HepG2 (cell line): ENCODE data around the gene GPX5. TPM values are rescaled to one million over a fixed set of nuclear protein-coding genes. Genes with fewer than 3 reads are reported as not detected.

Source experiments
- ATAC-seq: fragments of 200-7000 bp; cut with Tn5 transposase; 3 replicates; pipeline ENCODE4 v1.9.1; 2020; ENCODE audit warnings: mild to moderate bottlenecking, moderate library complexity
- BruUV-seq: library from RNA; stranded (reverse); fragments of 400-500 nt; replicated peaks from 2 replicates; lab custom pipeline; 2021; lab: Mats Ljungman, UMichigan
- CTCF ChIA-PET: fragments of 300-600 bp; formaldehyde crosslinking; extraction: SDS; loops from one replicate; lab custom pipeline; 2021; ENCODE audit warnings: low total read pairs, inconsistent platforms, low intra/inter-chr PET ratio; lab: Yijun Ruan, JAX
- POLR2A ChIA-PET: fragments of 350-600 bp; sonication (Branson Sonifier 250); formaldehyde crosslinking; loops from one replicate; lab custom pipeline; 2020; ENCODE audit warnings: antibody characterized with exemption, inconsistent platforms; lab: Yijun Ruan, JAX
- DNase-seq: peaks from one replicate; pipeline ENCODE4 v3.0.0-alpha.2; 2015; ENCODE audit warnings: low spot score
- FAIRE-seq: peaks from 3 replicates; lab custom pipeline; 2011; peaks lifted over from hg19 to GRCh38; lab: Jason Lieb, UNC
- H2AFZ ChIP-seq: one replicate; pipeline ENCODE4 v1.6.1; 2011; ENCODE audit warnings: low read length, inconsistent platforms
- H3K27ac ChIP-seq: fragments of 300-600 bp; 3 replicates; pipeline ENCODE4 v1.8.0; 2011; ENCODE audit warnings: mixed run types, mild to moderate bottlenecking, mixed read lengths, low read length, inconsistent platforms; ENCODE audit not compliant: insufficient read depth; ENCODE audit errors: extremely low read length
- H3K27me3 ChIP-seq, 2 experiments: fragments of 200-600 bp in 1 of 2; 2 replicates in 1 of 2; 3 replicates in 1 of 2; pipeline versions ENCODE4 v1.6.0 to v1.8.0; 2011; ENCODE audit warnings: low read length in 2 of 2, mild to moderate bottlenecking in 2 of 2, moderate library complexity in 2 of 2, inconsistent platforms in 1 of 2; ENCODE audit not compliant: insufficient read depth in 2 of 2, control insufficient read depth in 1 of 2
- H3K36me3 ChIP-seq, 2 experiments: fragments of 200-600 bp in 1 of 2; replicated peaks in 1 of 2; 2 replicates in 1 of 2; 3 replicates in 1 of 2; pipeline versions ENCODE4 v1.5.1 to v1.8.0; 2011; ENCODE audit warnings: low read length in 2 of 2, inconsistent platforms in 1 of 2; ENCODE audit not compliant: insufficient read depth in 2 of 2, control insufficient read depth in 1 of 2
- H3K4me1 ChIP-seq: 2 replicates; pipeline ENCODE4 v1.5.1; 2012; ENCODE audit warnings: low read length, inconsistent platforms; ENCODE audit not compliant: insufficient read depth
- H3K4me2 ChIP-seq: 2 replicates; pipeline ENCODE4 v1.6.0; 2011; ENCODE audit warnings: low read depth, low read length, inconsistent platforms
- H3K4me3 ChIP-seq, 3 experiments: fragments of 200-600 bp in 1 of 3; sonication (generic), shearing (Covaris generic) in 1 of 3; replicated peaks in 1 of 3; 2 replicates each; pipeline ENCODE4 v1.5.1; 2011 to 2016; ENCODE audit warnings: low read length in 3 of 3, inconsistent platforms in 2 of 3, low read depth in 2 of 3, mild to moderate bottlenecking in 2 of 3, control low read depth in 1 of 3, mixed read lengths in 1 of 3; ENCODE audit not compliant: insufficient read depth in 1 of 3
- H3K79me2 ChIP-seq: one replicate; pipeline ENCODE4 v1.6.1; 2011; ENCODE audit warnings: low read length, inconsistent platforms; ENCODE audit not compliant: insufficient read depth
- H3K9ac ChIP-seq: 2 replicates; pipeline ENCODE4 v1.6.0; 2011; ENCODE audit warnings: mild to moderate bottlenecking, low read depth, low read length, inconsistent platforms; ENCODE audit not compliant: insufficient read depth
- H3K9me3 ChIP-seq: 2 replicates; pipeline ENCODE4 v1.5.1; 2012; ENCODE audit warnings: mild to moderate bottlenecking, low read length
- H4K20me1 ChIP-seq: 2 replicates; pipeline ENCODE4 v1.6.0; 2011; ENCODE audit warnings: inconsistent platforms, mild to moderate bottlenecking, low read length, moderate library complexity; ENCODE audit not compliant: insufficient read depth
- CBX5 ChIP-seq: sonication (generic); formaldehyde crosslinking; IDR thresholded peaks from 2 replicates; pipeline ENCODE4 v1.4.0; 2020; ENCODE audit warnings: missing genetic modification reagents, borderline replicate concordance
- CEBPB ChIP-seq: IDR thresholded peaks from 2 replicates; pipeline ENCODE4 v1.6.1; 2011; ENCODE audit warnings: low read depth, low read length, improper control_type of control experiment, borderline replicate concordance
- KDM5B ChIP-seq: sonication (generic); formaldehyde crosslinking; IDR thresholded peaks from 2 replicates; pipeline ENCODE4 v1.4.0; 2020; ENCODE audit warnings: missing genetic modification reagents, mild to moderate bottlenecking, borderline replicate concordance
- NFE2L2 ChIP-seq: fragments of 150-350 bp; IDR thresholded peaks from 2 replicates; pipeline ENCODE4 v1.6.1; 2014; ENCODE audit warnings: low read length
- NR2F1 ChIP-seq, 2 experiments: fragments of 450-650 bp in 1 of 2; formaldehyde crosslinking in 1 of 2; IDR thresholded peaks; 2 replicates each; pipeline versions ENCODE4 v1.5.0 to v1.6.1; 2016 to 2020; ENCODE audit warnings: mild to moderate bottlenecking in 1 of 2, missing compliant biosample characterization in 1 of 2, missing genetic modification reagents in 1 of 2, moderate library complexity in 1 of 2
- ZBTB14 ChIP-seq: sonication (generic); formaldehyde crosslinking; IDR thresholded peaks from 2 replicates; pipeline ENCODE4 v1.4.0; 2020; ENCODE audit warnings: missing genetic modification reagents
- ZNF546 ChIP-seq: sonication (generic); formaldehyde crosslinking; conservative IDR thresholded peaks from 2 replicates; pipeline ENCODE4 v1.8.1; 2023; ENCODE audit warnings: mild to moderate bottlenecking, missing genetic modification reagents
- WGBS: methylation state at CpG from one replicate; pipeline ENCODE4 v1.1.6; 2017; ENCODE audit warnings: low lambda C conversion rate; 5-methylcytosine and 5-hydroxymethylcytosine counted together
- in situ Hi-C: cut with HindIII; loops from 2 replicates; pipeline ENCODE4 v1.10.0; 2017; ENCODE audit warnings: low pct_unique_long_range_greater_than_20kb; ENCODE audit not compliant: extremely low pct_ligation_motif_present
- intact Hi-C: fragments of 100-400 bp; cut with micrococcal nuclease; formaldehyde crosslinking; loops from one replicate; pipeline ENCODE4 v1.10.0; 2022; ENCODE audit not compliant: unreplicated experiment
- polyA plus RNA-seq, 8 experiments: library from polyadenylated mRNA; depleted of rRNA in 3 of 8; stranded (reverse) in 7 of 8; unstranded in 1 of 8; fragments of >200 nt; fragmentation: Illumina TruSeq in 4 of 8; extraction: Trizol in 4 of 8; gene quantifications; 2 replicates each; pipeline versions ENCODE4 v1.2.1 to v1.2.3, GENCODE V29; 2011 to 2016; ENCODE audit warnings: low read depth in 4 of 8, missing spikeins in 1 of 8, mixed read lengths in 1 of 8; ENCODE audit not compliant: insufficient read depth in 1 of 8
- total RNA-seq, 5 experiments: library from RNA; depleted of rRNA; stranded (reverse); fragments of >200 nt; fragmentation: Illumina TruSeq; extraction: Trizol; gene quantifications; 2 replicates each; pipeline ENCODE4 v1.2.3, GENCODE V29; 2016; ENCODE audit warnings: low read depth in 1 of 5

GPX5 gene
- total and polyA plus RNA-seq, 2 of the 13 experiments (the other 11 are each of a cell fraction or from before 2014, with no cell fraction given) = not detected

- Histone ChIP-seq H3K36me3 (no peaks in the 10 kb centered on the region), H3K4me2 (no peak overlapping the region), H3K9ac (no peak overlapping the region), H3K27me3 (peaks cover 0 to 44% of the 10 kb centered on the region in 2 experiments; a peak in 4 of 5 replicates), H4K20me1 (no peaks in the 10 kb centered on the region), H3K9me3 (no peaks in the 10 kb centered on the region), H3K4me1 (peaks cover 13% of the 10 kb centered on the region), H3K79me2 (no peaks in the 10 kb centered on the region), H3K27ac (no peak overlapping the region), H2AFZ (no peak overlapping the region), H3K4me3 (no peak overlapping the region)
- DNase-seq = no peak
- in situ Hi-C loops (no loop called here), intact Hi-C loops (no loop called here)
- BruUV-seq = no TSS peak
- FAIRE-seq = no peak
- CTCF ChIA-PET = no interaction called here
- 22% methylated on average over 9 of the region's 9 CpGs for WGBS
- no peak for TF ChIP-seq CBX5 (CRISPR knock-in tag)
- TF ChIP-seq ZNF546 (CRISPR knock-in tag) = no peak
- TF ChIP-seq KDM5B (CRISPR knock-in tag) = no peak
- TF ChIP-seq NR2F1 (CRISPR knock-in tag; IDR thresholded peaks at IDR 0.05) = no peak
- TF ChIP-seq NFE2L2 = 0 out of 2 replicates have a peak, but pooled peaks have one; percentile 43
- POLR2A ChIA-PET = no interaction called here
- no peak for ATAC-seq
Observed at GRCh38 chr6:28480253-28480932, 45.3 kb upstream of the GPX5 start.

GRCh38 chr6:28485482-28485881 is 40.2 kb upstream of the GPX5 start:
- WGBS = 76% methylated on average over 3 of the region's 3 CpGs
- Histone ChIP-seq H3K9ac (no peak overlapping the region), H2AFZ (no peak overlapping the region), H3K27ac (no peak overlapping the region), H4K20me1 (no peaks in the 10 kb centered on the region), H3K79me2 (no peaks in the 10 kb centered on the region), H3K4me1 (peaks cover 11% of the 10 kb centered on the region; the same call in 1 of the 2 replicates), H3K27me3 (peaks cover 0 to 13% of the 10 kb centered on the region in 2 experiments; a peak in 4 of 5 replicates), H3K9me3 (no peaks in the 10 kb centered on the region), H3K4me3 (no peak overlapping the region), H3K4me2 (no peak overlapping the region), H3K36me3 (no peaks in the 10 kb centered on the region)
- DNase-seq (no peak), ATAC-seq (no peak), FAIRE-seq (no peak)
- TF ChIP-seq CEBPB (peak; percentile 74), ZBTB14 (no peak)
- no TSS peak for BruUV-seq
- CTCF ChIA-PET = no interaction called here
- POLR2A ChIA-PET = no interaction called here
- intact Hi-C loops = no loop called here
- in situ Hi-C loops = no loop called here
